ENCODE results near the gene SYT2.
"Not testable (repeated sequence)": the region's sequence is repeated elsewhere in the genome, so short reads cannot be mapped to it uniquely, and the experiment has no call there.

The SYT2 gene

DNA sequence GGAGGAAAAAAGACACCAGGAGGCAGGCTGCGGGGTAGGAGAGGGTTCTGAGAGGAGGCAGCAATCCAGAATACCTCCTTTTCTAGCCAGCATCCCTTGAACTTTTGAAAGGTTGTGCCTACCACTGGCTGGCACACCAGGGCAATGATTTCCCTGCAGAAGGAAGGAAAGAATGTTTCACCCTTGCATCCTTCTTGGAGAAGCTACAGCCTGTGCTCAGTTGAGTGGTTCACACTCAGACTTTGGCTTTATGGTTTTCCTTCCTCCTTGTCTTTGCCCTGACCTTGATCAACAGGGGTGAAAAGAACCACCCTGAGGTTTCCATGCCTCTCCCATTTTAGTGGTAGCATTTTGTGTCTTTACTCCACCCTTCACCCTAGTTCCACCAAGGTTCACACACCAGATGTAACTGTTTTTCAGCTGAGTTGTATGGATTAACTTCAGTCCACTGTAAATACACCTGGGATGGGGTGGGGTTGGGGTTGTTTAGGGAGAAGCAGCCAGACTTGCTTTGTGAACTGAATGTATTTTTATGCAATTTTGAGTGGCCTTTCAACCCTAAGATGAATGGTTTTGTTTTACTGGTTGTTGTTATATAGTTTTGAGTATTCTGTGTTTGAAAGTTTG is 122.3 kb downstream of the SYT2 start:
- no peak for DNase-seq

DNA sequence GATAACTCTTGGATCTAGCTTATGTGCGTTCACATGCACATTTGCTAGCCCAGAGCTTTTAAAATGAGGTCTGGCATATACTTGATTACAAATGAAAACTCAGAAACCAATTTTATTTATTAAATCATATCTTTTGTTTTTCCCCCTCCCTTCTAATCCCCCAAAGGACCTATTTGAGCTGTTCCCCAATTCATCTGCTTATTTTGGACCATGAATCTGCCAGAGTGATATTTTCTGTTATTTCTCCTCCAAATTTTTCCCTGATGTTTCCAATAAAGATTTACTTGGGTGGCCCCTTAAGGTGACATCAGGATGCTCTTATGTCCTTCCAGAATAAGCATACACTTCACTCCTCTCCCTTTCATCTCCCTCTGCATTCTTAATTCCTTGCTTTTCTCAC is 123.4 kb downstream of the SYT2 start:
- DNase-seq: no peak

DNA sequence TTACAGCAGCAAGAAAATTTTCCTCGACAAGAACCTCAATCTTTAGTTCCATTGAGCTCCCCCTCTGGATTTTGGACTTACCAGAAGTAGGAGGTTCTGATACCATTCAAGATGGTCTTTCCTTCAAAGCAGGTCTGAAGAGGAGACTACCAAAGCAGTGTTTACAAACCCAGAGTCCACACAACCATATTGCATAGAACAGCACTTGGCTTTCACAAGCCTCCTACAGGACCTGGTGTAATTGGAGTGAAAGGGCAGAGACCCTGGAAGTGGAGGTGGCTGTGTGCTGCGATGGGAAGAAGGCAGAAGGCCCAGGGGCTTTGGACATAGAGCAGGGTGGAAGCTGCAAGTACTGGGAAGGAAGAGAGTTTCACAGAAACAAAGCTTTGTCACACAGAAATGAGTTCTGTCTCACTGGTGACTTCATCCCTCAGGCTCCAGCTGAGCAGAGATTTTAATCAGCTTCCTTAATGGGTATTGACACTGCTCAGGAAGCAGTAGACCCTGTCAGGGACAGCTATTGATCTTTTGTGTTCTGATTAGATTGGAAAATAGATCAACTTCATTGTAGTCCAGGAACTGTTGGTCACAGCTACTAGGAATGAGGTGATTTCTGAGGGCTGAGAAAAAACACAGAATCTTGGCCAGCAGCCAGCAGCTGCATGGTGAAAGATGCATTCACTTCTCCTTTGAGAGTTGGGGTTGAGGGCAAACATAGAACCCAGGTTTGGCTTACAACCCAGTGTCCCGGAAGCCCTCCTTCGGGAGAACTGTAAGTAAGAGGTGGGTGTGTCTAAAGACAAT is 124.0 kb downstream of the SYT2 start:
- no peak for DNase-seq

DNA sequence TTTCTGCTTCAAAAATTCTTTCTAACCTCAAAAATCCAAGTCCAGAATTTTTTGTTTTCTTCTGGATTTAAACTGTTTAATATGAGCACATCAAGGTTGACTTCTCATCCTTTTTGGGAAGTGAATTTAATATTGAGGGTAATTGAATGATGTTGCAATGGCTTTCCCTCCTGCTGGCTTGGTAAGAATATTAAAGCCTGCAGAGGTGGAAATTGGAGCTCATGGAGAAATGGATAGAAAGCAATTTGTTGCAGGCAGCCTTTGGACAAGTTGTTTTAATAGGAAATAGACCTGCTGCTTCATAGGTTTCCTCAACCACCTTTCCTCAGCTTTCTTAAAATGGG is 124.7 kb downstream of the SYT2 start:
- no peak for DNase-seq

DNA sequence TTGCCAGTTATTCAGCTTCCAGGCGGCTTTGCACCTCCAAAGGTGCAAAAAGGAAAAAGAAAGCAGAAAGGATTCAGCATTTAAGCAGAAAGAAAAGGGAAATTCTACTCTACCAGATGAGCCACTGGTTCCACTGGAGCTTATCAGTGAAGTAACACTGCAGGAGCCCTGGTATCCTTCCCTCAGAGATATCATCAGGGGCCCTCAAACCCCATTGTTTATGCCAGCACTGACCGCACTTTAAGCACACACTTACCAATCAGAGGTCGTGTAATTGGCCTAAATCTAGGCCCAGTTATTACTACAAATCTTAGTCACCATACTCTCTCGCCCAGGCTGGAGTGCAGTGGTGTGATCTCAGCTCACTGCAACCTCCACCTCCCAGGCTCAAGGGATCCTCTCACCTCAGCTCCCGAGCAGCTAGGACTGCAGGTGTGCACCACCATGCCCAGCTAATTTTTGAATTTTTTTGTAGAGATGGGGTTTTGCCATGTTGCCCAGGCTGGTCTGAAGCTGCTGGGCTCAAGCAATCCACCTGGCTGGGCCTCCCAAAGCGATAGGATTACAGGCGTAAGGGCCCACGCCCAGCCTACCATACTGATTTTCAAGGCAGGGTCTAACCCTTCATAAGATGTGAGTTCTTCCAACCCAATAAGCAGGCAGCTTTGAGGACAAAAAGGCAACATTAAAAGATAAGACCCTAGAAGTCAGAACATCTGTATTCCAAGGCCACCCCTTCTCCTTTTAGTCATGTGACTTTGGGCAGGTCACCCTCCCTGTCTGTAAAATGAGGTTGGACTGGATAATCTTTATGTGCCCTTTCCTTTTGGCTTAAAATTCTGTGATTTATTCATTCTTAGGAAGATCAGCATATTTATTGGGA is 125.3 kb downstream of the SYT2 start:
- no peak for DNase-seq

DNA sequence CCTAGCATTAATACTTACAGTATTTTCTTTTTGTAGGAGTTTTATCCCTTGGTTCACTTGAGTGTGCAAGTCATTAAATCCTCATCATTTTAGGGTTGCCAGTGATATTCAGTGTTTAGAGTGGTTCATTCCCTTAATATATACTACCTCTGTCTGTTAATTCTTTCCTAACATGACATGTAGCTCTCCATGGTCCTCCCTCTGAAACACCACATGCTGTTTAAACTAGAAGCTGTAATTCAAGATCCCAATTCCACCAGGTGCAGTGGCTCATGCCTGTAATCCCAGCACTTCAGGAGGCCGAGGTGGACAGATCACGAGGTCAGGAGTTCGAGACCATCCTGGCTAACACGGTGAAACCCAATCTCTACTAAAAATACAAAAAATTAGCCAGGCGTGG is 127.9 kb downstream of the SYT2 start:
- not testable (repeated sequence) for DNase-seq

DNA sequence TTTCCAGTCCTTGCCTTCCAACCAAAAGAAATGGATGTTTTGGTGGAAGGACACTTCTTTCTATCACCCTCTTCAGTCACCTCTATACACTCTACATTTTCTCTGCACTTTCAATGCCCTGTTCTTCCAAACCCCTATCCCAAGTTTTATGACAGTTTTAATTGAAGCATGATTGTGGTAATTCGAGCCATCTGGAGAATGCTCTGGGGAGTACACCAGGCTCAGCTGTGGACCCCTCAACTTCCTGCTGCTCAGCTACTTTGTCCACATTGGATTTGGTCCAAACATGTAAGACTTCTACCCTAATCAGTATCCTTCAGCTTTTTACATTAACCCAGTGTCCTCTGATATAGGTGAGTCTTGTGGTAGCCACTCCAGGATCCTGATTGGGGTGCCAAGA is 129.6 kb downstream of the SYT2 start:
- DNase-seq: no peak

DNA sequence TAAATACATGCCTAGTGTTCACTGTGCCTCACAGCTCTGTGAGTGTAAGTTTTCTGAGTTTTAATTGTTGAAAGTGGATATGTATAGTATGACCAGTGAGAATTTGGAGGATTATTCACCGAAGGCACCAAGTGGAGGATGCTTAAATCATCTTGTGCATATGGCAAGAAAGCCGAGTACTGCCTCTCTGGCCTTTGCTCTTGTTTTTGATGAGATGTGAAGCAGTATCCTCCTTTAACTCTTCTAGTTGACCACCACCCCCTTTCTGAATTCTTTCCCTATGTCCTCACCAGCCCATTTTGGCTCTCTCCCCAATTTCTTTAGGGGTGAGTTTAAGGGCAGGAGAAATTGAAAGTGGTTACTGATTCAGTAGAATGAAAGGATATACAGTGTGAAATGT is 130.4 kb downstream of the SYT2 start:
- no peak for DNase-seq

DNA sequence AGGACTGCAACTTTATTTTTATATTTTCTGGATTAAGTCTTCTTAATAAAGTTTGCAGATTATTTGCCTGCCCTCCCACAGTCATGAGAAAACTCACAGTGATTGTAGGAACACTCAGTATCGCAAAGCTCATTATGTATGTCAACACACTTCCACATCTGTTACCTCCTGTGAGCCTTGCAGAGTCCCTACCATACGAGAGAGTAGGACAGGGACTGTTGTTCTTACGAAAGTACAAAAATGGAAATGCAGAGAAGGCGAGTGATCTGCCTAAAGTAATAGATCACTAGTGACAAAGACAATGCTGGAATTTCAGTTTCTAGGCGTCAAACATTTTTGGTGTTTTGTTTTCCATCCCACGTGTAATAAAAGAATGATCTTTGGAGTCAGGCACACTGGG is 131.7 kb downstream of the SYT2 start:
- DNase-seq: no peak

DNA sequence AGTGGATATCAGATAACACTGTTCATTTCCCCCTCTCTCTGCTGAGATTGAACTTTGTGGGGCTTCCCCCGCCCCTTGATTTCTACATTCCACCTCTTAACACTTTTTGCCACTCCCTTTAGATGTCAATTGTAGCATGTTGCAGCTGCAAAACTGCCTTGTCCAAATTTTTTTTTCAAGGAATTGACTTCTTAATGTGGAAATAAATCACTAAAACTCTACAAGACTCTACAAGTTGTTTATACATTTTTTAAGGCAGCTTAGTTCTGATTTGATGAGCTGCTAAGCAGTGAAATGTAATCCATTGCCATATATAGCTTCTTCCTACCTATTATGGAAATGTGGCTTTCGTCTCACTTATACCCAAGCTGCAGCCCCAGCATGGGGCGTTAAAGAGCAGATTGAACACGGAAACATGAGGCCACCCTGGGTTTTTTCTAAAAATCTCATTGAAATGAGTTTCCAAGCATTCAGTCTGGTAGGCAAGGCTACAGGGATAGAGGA is 132.2 kb downstream of the SYT2 start:
- no peak for DNase-seq

DNA sequence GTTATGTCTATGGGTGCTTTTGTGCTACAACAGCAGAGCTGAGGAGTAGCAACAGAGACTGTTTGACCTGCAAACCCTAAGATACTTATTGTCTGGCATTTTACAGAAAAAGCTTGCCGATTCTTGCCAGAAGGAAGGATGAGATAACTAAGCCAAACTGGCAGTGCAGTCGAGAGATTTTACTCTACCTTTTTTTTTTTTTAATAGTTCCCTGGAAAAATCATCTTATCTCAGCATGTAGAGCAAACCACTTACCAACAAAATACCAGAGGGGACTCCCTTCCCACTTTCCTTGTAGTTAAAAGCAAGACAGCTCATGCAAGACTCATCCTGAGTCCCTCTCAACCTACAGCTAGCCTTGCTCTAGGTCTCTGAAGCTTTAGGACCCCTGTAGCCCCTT is 132.9 kb downstream of the SYT2 start:
- DNase-seq: no peak

DNA sequence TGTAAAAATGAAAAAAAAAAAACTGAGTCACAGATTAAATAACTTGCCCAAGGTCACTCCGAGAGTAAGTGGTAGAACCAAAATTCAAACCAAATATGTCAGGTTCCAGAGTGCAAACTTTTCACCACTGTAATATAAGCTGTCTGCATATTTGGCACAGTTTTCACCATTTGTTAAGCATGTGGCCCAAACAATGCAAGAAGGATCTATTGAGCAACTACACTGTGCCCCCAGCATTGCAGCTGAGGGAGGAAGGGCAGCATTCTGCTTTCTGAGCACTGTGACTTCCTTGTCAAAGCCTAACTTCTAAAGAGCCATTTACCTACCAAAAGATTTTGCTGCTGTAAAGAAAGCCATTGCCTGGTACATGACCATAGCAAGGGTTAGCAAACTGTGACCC is 133.4 kb downstream of the SYT2 start:
- no peak for DNase-seq

DNA sequence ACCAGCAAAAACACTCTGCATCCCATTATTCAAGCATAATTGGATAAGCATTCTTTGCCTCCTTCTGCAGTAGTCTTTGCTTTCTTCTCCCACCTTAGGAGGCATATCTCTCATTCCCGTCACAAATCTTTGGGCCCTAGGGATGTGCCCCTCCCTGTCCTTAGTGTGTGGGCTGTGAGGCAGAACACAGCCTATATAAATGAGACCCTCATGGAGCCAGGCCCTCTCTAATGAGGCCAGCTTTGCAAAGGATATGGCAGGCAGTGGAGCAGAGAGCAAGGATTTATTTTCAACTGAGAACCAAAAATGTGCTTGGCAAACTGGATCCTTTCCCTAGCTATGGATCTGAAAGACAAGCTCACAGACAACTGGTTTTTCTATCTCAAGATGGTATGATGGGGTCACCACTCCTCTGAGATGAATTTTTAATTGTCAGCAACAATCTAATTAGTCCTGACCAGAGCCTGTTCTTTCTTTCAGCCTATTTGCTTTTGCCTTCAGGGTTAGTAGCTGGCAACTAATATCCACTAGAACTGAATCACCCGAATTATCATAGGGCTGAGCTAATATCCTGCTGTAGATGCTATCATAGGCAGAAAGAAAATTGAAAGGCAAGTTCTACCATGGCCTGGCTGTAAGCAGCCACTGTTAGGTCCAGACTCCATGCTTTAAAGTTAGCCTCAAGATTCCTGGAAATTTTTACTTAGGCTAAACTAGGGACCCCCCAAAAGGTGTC is 134.2 kb downstream of the SYT2 start:
- DNase-seq: no peak

DNA sequence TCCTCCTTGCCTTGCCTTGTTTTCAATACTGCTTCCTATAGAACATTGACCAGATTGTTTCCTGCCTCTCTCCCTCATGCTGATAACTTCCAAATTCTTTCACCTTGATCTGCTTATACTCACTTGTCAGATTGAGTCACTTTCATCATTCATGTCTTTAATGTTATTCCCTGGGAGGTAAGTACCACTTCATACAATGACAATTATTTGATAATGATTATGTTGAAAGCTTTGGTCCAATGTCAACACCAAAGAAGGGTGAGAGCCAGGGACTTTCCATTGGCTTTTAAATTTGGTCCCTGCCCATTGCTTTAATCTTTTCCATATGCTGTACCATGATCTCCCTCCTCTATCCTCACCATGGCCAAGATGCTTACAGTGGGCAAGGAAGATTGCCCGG is 137.4 kb downstream of the SYT2 start:
- no peak for DNase-seq

DNA sequence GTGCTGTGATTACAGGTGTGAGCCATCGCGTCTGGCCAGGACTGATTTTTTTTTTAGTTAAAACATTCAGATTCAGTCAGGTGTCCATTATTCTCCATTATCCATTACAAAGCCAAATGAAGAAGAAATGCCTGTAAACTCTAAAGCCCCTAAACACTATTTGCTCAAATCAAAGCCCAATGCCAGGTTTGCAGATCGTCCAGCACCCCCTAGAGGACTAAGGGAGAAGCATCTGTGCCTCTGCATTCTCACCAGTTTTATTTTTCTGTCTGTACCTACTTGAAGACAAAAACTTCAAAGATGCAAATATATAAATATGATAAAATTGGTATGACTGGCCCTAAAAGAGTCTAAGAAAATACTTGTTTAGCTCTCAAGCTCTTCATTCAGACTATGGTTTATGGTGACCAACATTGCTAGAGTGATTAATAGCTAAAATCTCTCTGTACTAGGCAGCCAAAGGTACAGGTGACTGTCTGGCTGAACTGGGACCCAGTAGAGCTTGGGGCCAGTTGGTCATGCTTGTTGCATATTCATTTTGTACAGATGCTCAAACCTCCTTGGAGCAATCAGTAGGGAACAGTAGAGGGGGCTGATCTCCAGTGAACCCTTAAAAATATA is 138.4 kb downstream of the SYT2 start:
- DNase-seq: no peak

DNA sequence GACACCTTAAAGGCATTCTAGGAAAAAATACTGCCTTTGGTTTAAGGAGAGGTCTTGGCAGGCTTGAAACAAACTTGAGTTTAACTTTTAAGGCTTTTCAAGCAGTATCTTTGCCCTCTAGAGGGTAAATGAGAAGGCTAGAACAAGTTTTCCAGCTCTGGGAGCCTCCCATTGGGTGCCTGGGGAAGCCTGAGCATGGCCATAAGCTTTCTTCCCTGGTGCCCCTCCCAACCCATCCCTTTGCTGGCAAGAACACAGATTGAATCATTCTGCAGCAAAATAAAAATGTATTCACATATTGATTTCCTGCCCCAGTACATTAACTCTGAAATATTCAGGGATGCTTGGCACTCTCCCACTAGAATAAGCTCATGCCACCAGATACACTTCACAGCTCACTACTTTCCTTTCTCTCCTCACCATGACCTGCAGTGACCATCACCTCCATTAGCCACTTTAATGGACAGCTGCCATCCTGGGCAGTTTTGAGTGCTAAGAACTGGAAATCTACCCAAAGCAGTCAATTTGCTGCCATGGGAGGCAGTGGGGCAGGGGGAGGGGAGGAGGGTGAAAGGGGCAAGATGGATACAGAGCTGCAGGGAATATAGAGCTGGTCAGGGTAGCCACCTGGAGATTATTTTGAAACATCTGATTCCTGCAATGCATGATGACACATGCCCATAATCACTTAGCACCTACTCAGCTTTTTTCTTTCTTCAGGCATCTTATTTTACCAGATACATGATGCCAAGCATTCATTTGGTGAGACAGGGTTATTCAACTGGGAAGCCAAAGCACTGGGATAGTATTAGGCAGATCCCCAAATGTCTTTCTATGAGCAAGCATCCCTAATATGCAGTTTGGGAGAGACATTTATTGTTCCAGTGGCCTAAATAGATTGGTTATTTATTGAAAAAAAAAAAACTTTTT is 140.6 kb downstream of the SYT2 start:
- DNase-seq: no peak

DNA sequence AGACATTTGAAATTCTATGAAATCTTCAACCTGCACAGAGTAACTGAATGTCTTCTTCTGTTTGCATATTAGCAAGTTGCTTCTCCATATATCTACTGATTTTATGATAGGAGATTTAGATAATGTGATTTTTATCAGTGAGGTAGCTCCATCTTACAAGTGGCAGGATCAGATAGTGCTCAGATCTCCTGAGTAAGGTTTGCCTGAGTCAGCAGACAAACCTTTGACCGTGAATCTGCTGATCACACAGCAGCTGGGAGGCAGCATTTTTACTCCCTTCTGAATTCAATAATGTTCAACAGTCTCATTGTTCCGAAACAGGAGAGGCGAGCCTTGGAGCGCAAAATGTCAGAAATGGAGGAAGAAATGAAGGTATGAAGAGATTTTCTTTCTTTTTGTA is 141.4 kb downstream of the SYT2 start:
- no peak for DNase-seq

DNA sequence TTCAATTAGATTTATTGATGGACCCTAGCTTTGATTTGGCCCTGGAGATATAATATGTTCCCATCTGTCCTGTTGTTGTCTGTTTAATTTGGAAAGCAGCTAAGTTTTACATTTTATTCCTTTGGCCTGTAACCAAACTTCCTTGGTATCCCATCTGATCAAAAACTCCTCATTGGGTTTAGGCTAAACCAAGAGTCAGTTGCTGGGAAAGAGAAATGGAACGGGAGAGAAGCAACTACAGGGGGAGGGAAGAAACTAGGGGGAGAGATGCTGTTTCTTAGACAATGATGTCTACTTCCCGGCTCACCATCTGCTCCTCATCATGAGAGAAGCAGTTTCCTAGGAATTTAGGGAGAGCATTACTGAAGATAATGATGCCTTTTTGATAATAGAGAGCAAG is 141.8 kb downstream of the SYT2 start:
- no peak for DNase-seq

DNA sequence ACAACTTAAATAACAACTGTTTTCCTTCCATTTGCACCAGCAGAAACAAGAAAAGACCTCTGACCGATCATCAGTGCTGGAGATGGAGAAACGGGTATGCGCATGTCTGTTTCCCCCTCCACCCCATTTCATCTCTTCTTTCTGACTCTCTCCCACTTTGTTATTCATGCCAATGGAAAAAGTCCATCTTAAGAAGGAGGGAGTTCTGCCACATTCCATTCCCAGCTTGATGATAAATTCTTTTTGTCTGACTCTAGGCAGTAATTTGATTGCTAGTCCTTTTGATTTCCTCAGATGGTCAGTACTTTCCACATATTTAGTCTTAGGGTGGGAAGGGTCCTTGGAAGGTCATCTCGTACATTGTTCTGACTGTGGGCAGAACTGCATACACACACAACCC is 142.5 kb downstream of the SYT2 start:
- DNase-seq: no peak

DNA sequence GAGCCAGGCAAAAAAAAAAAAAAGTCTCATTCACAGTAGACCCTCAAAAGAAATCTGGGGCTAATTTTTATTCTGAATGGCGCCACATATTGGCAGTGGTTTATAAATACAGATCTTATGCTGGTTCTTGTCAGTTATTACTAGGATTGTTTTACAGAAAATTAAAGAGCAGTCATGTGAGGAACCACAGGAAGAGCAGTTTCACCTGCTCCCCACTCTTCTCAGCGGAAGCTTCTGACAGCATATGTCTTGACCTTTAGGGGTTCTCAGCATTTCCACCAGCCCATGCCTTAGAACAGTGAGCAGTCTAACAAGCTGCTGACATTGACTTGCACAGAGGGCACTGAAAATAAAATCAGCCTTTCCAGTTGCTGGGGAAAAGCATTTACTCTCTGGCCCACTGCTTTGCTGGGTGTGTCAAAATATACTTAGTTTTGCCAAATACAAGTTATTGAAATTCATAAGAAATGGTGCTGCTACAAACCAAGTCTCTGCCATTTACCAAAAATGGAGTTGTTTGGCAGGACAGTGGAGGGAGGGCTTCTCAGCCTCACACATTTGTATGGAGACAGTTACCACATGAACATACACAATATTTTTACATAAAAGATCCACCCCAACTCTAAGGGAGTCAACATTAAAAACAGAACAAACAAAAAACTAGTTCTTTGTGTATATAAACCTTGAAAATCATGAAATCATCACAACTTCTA is 144.2 kb downstream of the SYT2 start:
- no peak for DNase-seq

Data from NCI-H510A (cell line).